OCI-LY7 (cell line): Measurements from ENCODE around the gene CHST13.

Experiments used
- EZH2phosphoT487 ChIP-seq: fragments of 200-600 bp; sonication (generic); IDR thresholded peaks from 2 replicates; pipeline ENCODE4 v1.6.1; 2018; ENCODE audit warnings: low read depth, borderline replicate concordance, mild to moderate bottlenecking, mixed run types, antibody characterized with exemption, low read length, moderate library complexity, mixed read lengths
- TF ChIP-seq, protein P1 (sequence below): fragments of 200-600 bp; sonication (generic); conservative IDR thresholded peaks from 2 replicates; pipeline ENCODE4 v1.5.1; 2014; ENCODE audit warnings: mild to moderate bottlenecking, antibody characterized with exemption, low read length, moderate library complexity, mixed read lengths

DNA sequence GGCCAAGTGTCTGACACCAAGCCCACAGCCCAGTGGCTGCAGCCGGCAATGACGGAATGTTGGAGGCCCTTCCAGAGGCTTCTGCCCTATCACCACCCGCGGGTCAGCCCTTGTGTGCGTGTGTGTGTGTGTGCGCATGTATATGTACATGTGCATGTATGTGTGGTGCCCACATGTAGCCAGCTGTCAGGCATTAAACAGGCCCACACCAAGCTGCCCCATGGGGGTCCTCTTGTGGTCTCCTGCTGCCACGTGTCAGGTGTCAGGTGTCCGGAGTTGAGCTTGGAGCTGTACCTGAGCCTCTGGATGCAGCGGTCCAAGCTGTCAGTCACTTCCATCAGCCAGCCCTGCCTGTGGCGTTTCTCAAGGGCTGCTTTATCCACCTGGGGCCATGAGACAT lies 20.3 kb upstream of the CHST13 start:
- TF ChIP-seq, protein P1, sequence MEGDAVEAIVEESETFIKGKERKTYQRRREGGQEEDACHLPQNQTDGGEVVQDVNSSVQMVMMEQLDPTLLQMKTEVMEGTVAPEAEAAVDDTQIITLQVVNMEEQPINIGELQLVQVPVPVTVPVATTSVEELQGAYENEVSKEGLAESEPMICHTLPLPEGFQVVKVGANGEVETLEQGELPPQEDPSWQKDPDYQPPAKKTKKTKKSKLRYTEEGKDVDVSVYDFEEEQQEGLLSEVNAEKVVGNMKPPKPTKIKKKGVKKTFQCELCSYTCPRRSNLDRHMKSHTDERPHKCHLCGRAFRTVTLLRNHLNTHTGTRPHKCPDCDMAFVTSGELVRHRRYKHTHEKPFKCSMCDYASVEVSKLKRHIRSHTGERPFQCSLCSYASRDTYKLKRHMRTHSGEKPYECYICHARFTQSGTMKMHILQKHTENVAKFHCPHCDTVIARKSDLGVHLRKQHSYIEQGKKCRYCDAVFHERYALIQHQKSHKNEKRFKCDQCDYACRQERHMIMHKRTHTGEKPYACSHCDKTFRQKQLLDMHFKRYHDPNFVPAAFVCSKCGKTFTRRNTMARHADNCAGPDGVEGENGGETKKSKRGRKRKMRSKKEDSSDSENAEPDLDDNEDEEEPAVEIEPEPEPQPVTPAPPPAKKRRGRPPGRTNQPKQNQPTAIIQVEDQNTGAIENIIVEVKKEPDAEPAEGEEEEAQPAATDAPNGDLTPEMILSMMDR: no peak
- TF ChIP-seq EZH2phosphoT487: no peak
